ENCODE results near the gene INPP5D.

DNA sequence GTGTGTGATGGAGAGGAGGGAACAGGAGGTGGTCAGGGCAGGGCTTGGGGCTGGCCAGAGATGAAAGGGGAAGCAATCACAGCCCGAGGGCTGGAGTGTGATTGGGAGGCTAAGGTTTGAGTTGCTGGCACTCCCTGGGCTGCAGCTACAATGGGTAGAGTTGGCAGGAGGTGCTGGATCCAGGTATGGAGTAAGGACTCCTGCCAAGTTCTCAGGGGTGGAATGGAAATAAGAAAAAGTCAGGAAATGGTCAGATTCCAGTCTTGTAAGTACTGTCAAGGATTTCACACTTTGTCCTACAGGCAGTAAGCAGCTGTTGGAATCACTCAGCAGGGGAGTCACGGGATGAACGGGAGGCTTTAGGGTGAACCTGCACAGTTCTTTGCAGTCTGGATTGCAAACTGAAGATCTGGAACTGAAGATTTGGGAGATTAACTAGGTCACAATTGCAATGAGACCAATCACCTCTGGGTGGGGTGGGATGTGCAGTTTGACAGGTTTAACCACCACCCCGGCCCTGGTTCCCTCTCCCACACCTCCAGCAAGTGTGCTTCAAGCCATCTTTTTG, 10.9 kb upstream of the INPP5D start:
- TF ChIP-seq EZH2 (IDR thresholded peaks at IDR 0.05; ENCODE audit: insufficient read depth, low read length) (no peak), CTCF (IDR thresholded peaks at IDR 0.05; ENCODE audit: insufficient read depth, low read depth, low read length) (no peak)
